Measurements from ENCODE around the gene C11orf42. TPM values are rescaled to one million over a fixed set of nuclear protein-coding genes. Genes with fewer than 3 reads are reported as not detected.
"Not testable (repeated sequence)": the region's sequence is repeated elsewhere in the genome, so short reads cannot be mapped to it uniquely, and the experiment has no call there.

The C11orf42 gene
- total RNA-seq, 1 donor from 2014 or later = not detected

GRCh38 chr11:6241316-6241715, 36.0 kb downstream of the C11orf42 start:
- Mint-ChIP-seq H3K36me3 (ENCODE audit: unreplicated experiment) (peaks cover 9% of the 10 kb centered on the region), H3K9me3 (ENCODE audit: unreplicated experiment) (no peaks in the 10 kb centered on the region), H3K4me1 (ENCODE audit: low read depth, unreplicated experiment) (no peaks in the 10 kb centered on the region), H3K27me3 (ENCODE audit: unreplicated experiment) (peaks cover 13% of the 10 kb centered on the region), H3K4me3 (ENCODE audit: unreplicated experiment) (no peak overlapping the region), H3K27ac (ENCODE audit: unreplicated experiment) (no peak overlapping the region)
- no peak for DNase-seq
- TF ChIP-seq CTCF (IDR thresholded peaks at IDR 0.05; ENCODE audit: partially characterized antibody, unreplicated experiment) = no peak

GRCh38 chr11:6245536-6245935, 40.2 kb downstream of the C11orf42 start:
- no peak for TF ChIP-seq CTCF (IDR thresholded peaks at IDR 0.05; ENCODE audit: partially characterized antibody, unreplicated experiment)
- Mint-ChIP-seq H3K27ac (ENCODE audit: unreplicated experiment) (no peak overlapping the region), H3K4me3 (ENCODE audit: unreplicated experiment) (no peak overlapping the region), H3K9me3 (ENCODE audit: unreplicated experiment) (no peaks in the 10 kb centered on the region), H3K36me3 (ENCODE audit: unreplicated experiment) (peaks cover 9% of the 10 kb centered on the region), H3K4me1 (ENCODE audit: low read depth, unreplicated experiment) (no peaks in the 10 kb centered on the region), H3K27me3 (ENCODE audit: unreplicated experiment) (peaks cover 13% of the 10 kb centered on the region)
- DNase-seq = no peak

- no peak for TF ChIP-seq CTCF (IDR thresholded peaks at IDR 0.05; ENCODE audit: partially characterized antibody, unreplicated experiment)
- H3K27ac Mint-ChIP-seq (ENCODE audit: unreplicated experiment) = no peak overlapping the region
- peaks cover 11% of the 10 kb centered on the region for H3K4me1 Mint-ChIP-seq (ENCODE audit: low read depth, unreplicated experiment)
- DNase-seq = no peak
- H3K9me3 Mint-ChIP-seq (ENCODE audit: unreplicated experiment) = no peaks in the 10 kb centered on the region
- no peak overlapping the region for H3K4me3 Mint-ChIP-seq (ENCODE audit: unreplicated experiment)
- peaks cover 13% of the 10 kb centered on the region for H3K27me3 Mint-ChIP-seq (ENCODE audit: unreplicated experiment)
- peaks cover 4% of the 10 kb centered on the region for H3K36me3 Mint-ChIP-seq (ENCODE audit: unreplicated experiment)
Observed at GRCh38 chr11:6248248-6248647, 42.9 kb downstream of the C11orf42 start.

- not testable (repeated sequence) for DNase-seq; H3K36me3 Mint-ChIP-seq (ENCODE audit: unreplicated experiment); H3K9me3 Mint-ChIP-seq (ENCODE audit: unreplicated experiment); H3K4me3 Mint-ChIP-seq (ENCODE audit: unreplicated experiment); H3K27me3 Mint-ChIP-seq (ENCODE audit: unreplicated experiment); H3K27ac Mint-ChIP-seq (ENCODE audit: unreplicated experiment)
- peaks cover 11% of the 10 kb centered on the region for H3K4me1 Mint-ChIP-seq (ENCODE audit: low read depth, unreplicated experiment)
Observed at GRCh38 chr11:6248897-6249296, 43.5 kb downstream of the C11orf42 start.

GRCh38 chr11:6249770-6250555, 44.6 kb downstream of the C11orf42 start:
- no peak for DNase-seq
- Mint-ChIP-seq H3K9me3 (ENCODE audit: unreplicated experiment) (no peaks in the 10 kb centered on the region), H3K27me3 (ENCODE audit: unreplicated experiment) (peaks cover 2% of the 10 kb centered on the region), H3K36me3 (ENCODE audit: unreplicated experiment) (no peaks in the 10 kb centered on the region), H3K27ac (ENCODE audit: unreplicated experiment) (no peak overlapping the region), H3K4me3 (ENCODE audit: unreplicated experiment) (no peak overlapping the region), H3K4me1 (ENCODE audit: low read depth, unreplicated experiment) (peaks cover 11% of the 10 kb centered on the region)
- no peak for TF ChIP-seq CTCF (IDR thresholded peaks at IDR 0.05; ENCODE audit: partially characterized antibody, unreplicated experiment)

Measured in glutamatergic neuron (in vitro differentiated cells).